Stimulated activated CD8-positive, alpha-beta memory T cell treated with anti-CD3 and anti-CD28 coated beads, Interleukin-12 subunit alpha, Interleukin-12 subunit beta, amount 100 ng/mL, for 24 hours (primary cell): ENCODE results near the gene CD300H.
"Not testable (repeated sequence)": the region's sequence is repeated elsewhere in the genome, so short reads cannot be mapped to it uniquely, and the experiment has no call there.

ENCODE experiments used
- DNase-seq: peaks from one replicate; pipeline ENCODE4 v3.0.0-alpha.2; 2020; ENCODE audit errors: extremely low read depth

CD300H gene

GRCh38 chr17:74584292-74585060 lies 17.2 kb upstream of the CD300H start:
- no peak for DNase-seq

DNA sequence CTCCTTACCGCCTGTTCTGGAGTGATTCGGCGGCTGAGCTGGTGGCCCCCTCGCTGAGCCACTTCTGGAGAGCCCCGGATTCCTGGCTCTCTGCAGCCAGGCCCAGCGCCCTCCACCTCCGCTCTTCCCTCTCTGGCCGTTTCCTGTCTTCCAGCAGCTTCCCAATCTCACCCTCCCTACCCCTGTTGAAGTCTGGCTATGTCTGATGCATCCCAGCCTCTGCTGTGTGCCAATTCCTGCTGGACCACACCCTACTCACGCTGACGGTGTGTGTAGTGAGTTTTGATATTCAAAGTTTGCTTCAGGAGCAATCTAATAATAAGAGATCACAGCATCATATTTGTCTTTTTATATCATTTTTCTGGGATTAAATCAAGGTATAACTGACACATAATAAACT lies 15.3 kb upstream of the CD300H start:
- no peak for DNase-seq

DNA sequence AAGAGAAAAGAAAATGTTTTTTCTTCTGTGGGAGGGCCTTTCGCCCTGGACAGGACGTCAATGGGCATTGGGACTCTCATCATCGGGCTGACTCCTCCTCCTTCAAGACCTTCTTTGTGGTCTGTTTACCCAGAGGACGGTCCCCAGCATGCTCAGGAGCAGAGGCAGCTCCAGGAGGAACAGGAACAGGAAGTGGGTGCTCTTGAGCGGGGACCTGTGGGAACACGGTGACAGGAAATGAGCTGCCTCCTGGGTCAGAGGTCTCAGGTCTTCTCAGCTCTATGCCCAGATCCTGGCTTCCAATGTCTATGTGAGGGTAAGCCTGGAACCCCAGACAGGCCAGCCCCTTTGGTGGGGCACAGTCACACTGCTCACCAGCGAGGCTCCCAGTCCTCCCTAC lies 12.6 kb upstream of the CD300H start:
- DNase-seq = no peak

- DNase-seq = no peak
These were observed 11.7 kb upstream of the CD300H start for GRCh38 chr17:74578979-74579378.

- DNase-seq = no peak
These were observed 7.3 kb upstream of the CD300H start for GRCh38 chr17:74574489-74575142.

GRCh38 chr17:74573635-74574034 lies 6.3 kb upstream of the CD300H start:
- not testable (repeated sequence) for DNase-seq

DNA sequence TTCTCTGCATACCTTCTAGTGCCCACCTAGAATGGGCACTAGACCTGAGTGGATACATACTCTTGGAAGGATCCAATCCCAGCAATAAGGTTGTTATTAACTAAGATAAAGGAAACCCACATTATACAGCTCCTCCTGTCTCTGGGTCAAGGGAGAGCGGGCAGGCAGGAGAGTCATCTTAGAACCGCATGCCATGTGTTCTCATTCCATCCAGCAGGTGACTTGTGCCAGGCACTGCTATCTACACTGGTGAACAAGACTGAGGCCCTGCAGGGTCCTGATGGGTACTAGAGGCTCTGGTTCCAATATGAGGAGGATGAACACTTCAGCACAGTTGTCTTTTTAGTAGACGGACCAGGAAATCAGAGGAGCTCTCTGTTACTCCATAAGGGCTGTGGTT lies 5.9 kb upstream of the CD300H start:
- DNase-seq = no peak

GRCh38 chr17:74571621-74572270 lies 4.4 kb upstream of the CD300H start:
- DNase-seq = no peak

GRCh38 chr17:74569020-74570003 lies 2.0 kb upstream of the CD300H start:
- DNase-seq = no peak

GRCh38 chr17:74568106-74568873 lies 981 bp upstream of the CD300H start:
- DNase-seq = no peak

- DNase-seq = no peak
These were observed 1.1 kb downstream of the CD300H start for GRCh38 chr17:74566132-74566753.

- no peak for DNase-seq
These were observed 2.2 kb downstream of the CD300H start for GRCh38 chr17:74565126-74565525.

DNA sequence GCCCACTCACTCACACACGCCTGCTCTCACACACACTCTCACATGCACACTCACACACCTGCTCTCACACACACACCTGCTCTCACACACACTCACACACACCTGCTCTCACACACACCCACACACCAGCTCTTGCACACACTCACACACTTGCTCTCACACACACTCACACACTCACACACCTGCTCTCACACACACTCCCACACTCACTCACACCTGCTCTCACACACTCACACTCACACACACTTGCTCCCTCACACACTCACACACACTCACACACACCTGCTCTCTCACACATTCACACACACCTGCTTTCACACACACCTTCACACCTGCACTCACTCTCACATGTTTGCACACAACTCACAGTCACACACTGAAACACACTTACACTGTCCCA lies 4.0 kb downstream of the CD300H start:
- DNase-seq = no peak

DNA sequence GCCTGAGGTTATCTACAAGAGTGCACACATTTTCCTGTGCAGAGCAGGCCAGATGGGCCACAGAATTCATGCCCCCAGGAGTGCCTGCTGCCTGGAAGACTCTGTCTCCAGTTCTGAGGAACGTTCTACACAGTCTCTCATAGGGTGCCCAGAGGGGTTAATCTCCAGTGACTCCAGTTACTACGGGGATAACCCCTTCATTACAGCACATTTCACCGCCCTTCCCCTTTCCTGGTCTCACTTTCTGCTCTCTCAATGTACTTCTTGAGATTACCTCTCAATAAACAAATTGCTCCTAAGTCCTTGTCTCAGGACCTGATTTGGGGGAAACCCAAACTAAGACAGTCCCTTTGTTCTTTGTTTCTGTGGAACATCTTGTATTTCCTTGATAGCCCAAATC lies 5.7 kb downstream of the CD300H start:
- DNase-seq = no peak

DNA sequence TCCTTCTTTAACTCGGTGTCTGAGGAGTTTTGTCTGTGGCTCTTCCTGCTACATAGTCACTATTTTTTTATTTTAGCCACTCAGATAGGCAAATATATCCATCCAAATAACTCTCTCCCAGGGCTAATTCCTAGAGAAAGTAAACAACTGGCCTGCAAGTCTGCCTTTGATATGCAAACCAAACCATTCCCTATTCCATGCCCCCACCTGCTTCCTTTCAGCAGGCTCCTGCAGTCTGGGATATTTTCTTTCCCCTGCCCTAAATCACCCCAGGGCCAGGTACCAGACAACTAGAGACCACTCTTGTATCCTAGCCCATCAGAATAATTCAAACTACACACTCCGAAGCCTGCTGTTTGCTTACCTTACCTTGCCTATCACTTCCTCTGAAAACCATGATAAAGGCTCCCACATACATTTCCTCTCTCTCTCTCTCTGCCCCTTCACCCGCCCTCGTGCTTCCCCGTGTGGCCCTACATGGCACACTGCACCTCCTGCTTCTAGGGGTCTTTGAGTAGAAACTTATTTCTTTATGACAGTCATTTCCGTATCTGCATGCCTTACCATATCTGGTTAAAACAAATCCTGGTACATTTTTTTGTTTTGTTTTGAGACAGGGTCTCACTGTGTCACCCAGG lies 8.3 kb downstream of the CD300H start:
- DNase-seq = no peak

DNA sequence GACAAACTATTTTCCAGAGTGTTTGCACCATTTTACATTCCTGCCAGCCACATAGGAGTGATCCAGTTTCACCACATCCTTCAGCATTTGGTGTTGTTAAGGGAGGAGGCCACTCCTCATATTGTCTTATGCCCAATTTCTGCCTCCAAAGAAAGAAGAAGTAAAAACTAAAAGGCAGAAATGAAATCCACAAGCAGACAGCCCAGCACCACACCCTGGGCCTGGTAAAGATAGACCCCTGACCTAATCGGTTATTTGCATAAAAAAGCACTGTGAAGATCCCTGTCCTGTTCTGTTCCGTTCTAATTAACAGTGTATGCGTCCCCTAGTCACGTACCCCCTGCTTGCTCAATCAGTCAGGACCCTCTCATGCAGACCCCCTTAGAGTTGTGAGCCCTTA lies 8.9 kb downstream of the CD300H start:
- DNase-seq = not testable (repeated sequence)

GRCh38 chr17:74555427-74555940 lies 11.8 kb downstream of the CD300H start:
- no peak for DNase-seq

DNA sequence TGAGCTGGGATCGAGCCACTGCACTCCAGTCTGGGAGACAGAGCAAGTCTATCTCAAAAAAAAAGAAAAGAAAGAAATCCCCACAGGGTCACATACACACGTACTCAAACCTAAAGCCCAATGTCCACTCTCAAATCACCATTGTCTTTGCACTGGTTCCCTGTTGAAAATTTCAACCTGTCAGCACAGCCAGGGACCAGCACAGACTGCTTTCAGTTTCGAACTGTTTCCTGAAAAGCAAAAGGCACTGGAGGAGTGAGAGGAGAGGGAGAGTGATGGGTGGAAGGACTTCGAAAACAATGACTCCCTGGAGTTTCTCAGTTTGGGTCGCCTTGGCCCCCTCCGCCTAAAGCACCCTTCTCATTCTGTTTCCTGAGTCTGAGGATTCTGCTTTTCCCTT lies 12.4 kb downstream of the CD300H start:
- no peak for DNase-seq

- DNase-seq = no peak
These were observed 15.3 kb downstream of the CD300H start for GRCh38 chr17:74552037-74552436.

GRCh38 chr17:74550602-74551001 lies 16.7 kb downstream of the CD300H start:
- no peak for DNase-seq
